ENCODE measurements around the gene PTPRR. TPM values are rescaled to one million over a fixed set of nuclear protein-coding genes. Genes with fewer than 3 reads are reported as not detected.
A peak's percentile ranks its signal among the peaks of the same experiment; 100 is the strongest.

The PTPRR gene
- total and polyA plus RNA-seq, 9 donors, result 0.15 to 1.5 (median 0.32) TPM; not detected in 1

DNA sequence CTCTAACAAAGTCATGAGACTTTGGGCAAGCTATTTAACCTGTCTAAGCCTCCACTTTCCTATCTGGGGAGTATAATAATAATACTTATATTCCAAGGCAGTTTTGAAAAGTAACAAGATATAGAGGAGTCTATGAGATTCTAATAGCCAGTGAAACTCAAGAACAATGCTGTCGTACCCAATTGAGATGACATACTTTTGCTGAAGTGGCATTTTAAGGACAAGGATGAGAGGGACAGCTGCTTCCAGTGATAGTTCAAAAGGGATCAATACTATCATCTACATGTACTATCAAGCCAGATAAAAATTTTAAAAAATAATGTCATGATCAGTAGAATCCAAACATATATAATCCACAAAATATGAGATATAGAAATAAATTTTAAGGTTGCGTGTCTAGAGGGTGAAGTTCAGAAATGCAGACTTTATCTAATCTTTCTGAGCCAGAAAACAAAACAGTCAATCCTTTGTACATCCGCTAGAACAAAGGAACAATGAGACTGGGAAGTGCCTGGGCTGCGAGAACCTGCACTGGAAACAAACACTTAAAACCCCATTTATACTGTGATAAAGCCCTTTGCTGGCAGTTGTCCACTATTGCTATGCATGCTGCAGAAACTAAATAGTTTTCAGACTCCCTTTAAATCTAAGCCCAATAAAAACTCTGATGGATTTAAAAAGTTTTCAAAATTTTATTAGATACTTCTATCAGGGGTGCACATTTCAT is 321.9 kb downstream of the PTPRR start:
- DNase-seq, result no peak
- Histone ChIP-seq H3K4me1 (ENCODE audit: insufficient read depth) (no peaks in the 10 kb centered on the region), H3K4me3 (no peak overlapping the region), H3K9me3 (no peaks in the 10 kb centered on the region), H3K27me3 (no peaks in the 10 kb centered on the region), H3K36me3 (no peaks in the 10 kb centered on the region), H3K27ac (no peak overlapping the region)
- intact Hi-C loops (cut with DNase I), result loop anchor here in 1 of 4 donors (10.0 kb wide), 1 partner anchor 126 kb away; no protein-coding TSS in a partner anchor
- TF ChIP-seq CTCF (IDR thresholded peaks at IDR 0.05) (no peak), EP300 (IDR thresholded peaks at IDR 0.05) (no peak), POLR2A (IDR thresholded peaks at IDR 0.05) (no peak)
- WGBS, 3 donors, result 33 to 52% (median 41%) methylated on average over 4 of the region's 4 CpGs

- TF ChIP-seq POLR2A (IDR thresholded peaks at IDR 0.05) (no peak), EP300 (IDR thresholded peaks at IDR 0.05) (no peak), CTCF (IDR thresholded peaks at IDR 0.05) (no peak)
- H3K27me3 ChIP-seq, result no peaks in the 10 kb centered on the region
- 94 to 97% (median 96%) methylated on average over 2 of the region's 2 CpGs for WGBS, 3 donors
- no peaks in the 10 kb centered on the region for H3K36me3 ChIP-seq
- no peak for DNase-seq
- H3K27ac ChIP-seq, result no peak overlapping the region
- H3K4me1 ChIP-seq (ENCODE audit: insufficient read depth), result no peaks in the 10 kb centered on the region
- H3K9me3 ChIP-seq, result no peaks in the 10 kb centered on the region
- intact Hi-C loops (cut with DNase I), result loop anchor here in 1 of 4 donors (10.0 kb wide), 1 partner anchor 132 kb away; no protein-coding TSS in a partner anchor
- H3K4me3 ChIP-seq, result no peak overlapping the region
These were observed 327.9 kb downstream of the PTPRR start for GRCh38 chr12:70592664-70593063.

DNA sequence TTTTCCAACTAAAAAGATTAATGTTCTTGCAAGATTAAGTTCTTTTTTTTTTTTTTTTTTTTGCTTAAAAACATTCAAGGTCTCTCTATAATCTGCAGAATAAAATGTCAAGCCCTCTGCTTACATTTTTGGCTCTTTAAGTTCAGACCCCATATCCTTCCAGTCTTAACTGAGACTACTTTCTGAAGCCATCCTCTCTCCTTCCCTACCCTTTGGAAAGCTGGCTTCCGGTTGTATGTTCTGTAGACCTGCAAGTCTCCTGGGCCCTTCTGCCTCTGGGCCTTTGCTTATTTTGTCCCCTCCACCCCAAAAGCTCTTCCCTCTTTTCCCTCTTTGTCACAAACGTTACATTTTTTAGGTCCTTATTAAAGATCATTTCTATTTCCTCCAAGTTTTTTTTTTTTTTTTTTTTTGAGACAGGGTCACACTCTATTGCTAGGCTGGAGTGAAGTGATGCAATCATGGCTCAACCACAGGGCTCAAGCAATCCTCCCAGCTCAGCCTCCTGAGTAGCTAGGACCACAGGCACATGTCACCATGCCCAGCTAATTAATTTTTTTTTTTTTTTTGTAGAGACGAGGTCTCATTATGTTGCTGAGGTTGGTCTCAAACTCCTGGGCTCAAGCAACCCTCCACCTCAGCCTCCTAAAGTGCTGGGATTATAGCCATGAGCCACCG is 329.9 kb downstream of the PTPRR start:
- intact Hi-C loops (cut with DNase I), result loop anchor here in 1 of 4 donors (10.0 kb wide), 1 partner anchor 134 kb away; no protein-coding TSS in a partner anchor
- Histone ChIP-seq H3K27me3 (no peaks in the 10 kb centered on the region), H3K4me1 (ENCODE audit: insufficient read depth) (no peaks in the 10 kb centered on the region), H3K36me3 (no peaks in the 10 kb centered on the region), H3K4me3 (no peak overlapping the region), H3K9me3 (no peaks in the 10 kb centered on the region), H3K27ac (no peak overlapping the region)
- DNase-seq, result no peak
- 77 to 83% (median 81%) methylated on average over 4 of the region's 4 CpGs for WGBS, 3 donors
- TF ChIP-seq CTCF (IDR thresholded peaks at IDR 0.05), result no peak
- no peak for TF ChIP-seq EP300 (IDR thresholded peaks at IDR 0.05)
- no peak for TF ChIP-seq POLR2A (IDR thresholded peaks at IDR 0.05)

DNA sequence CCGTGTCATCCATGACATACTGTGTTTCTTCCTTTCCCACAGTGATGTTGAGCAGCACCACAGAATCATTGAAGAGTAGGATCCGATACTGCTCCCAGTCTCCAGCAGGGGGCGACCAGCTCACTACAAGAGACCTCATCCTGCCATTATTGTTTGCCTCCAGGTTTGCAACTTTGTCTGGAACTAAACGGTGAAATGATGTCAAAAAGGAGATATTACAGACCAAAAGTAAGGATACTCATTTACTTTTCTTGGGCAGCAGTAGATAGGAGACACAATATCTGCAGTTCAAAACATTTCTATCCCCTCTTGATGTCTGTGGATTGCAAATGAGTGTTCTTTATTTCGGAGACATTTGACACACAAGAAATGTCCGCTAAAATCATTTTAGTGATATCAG is 330.5 kb downstream of the PTPRR start:
- peak; percentile 36 to 63 (median 44) for DNase-seq
- H3K4me3 ChIP-seq, result no peak overlapping the region
- no peaks in the 10 kb centered on the region for H3K36me3 ChIP-seq
- no peaks in the 10 kb centered on the region for H3K9me3 ChIP-seq
- H3K4me1 ChIP-seq (ENCODE audit: insufficient read depth), result no peaks in the 10 kb centered on the region
- H3K27ac ChIP-seq, result no peak overlapping the region
- intact Hi-C loops (cut with DNase I), result loop anchor here in 1 of 4 donors (10.0 kb wide), 1 partner anchor 135 kb away; no protein-coding TSS in a partner anchor
- no peaks in the 10 kb centered on the region for H3K27me3 ChIP-seq
- WGBS, 3 donors, result 31 to 33% (median 32%) methylated on average over 6 of the region's 6 CpGs
- peak in 2 of 3 donors; percentile 34 to 54 for TF ChIP-seq CTCF (IDR thresholded peaks at IDR 0.05)
- no peak for TF ChIP-seq EP300 (IDR thresholded peaks at IDR 0.05)
- TF ChIP-seq POLR2A (IDR thresholded peaks at IDR 0.05), result no peak

Small RNA genes lying within 50 kb of the gene (small RNA-seq; reads per million reads assigned to genes)
- not detected for gene RF00019

Other genes with a start within 250 kb of the PTPRR start
- 10 to 100 TPM in 6 of 7 donors, 1 to 10 TPM in 1; 8.8 to 55.4 (median 30.0) TPM for gene TSPAN8, start 237.3 kb upstream of the PTPRR start, total RNA-seq
- gene TSPAN8, start 237.3 kb upstream of the PTPRR start, polyA plus RNA-seq, result 10 to 100 TPM; 14.6 to 23.5 TPM

All from ovary (tissue), 9 donors.